B cell (primary cell): ENCODE results near the gene ZNF316.

Source experiments
- EZH2 ChIP-seq: IDR thresholded peaks from 2 replicates; pipeline ENCODE4 v1.6.1; 2012; ENCODE audit warnings: borderline replicate concordance, low read depth, mild to moderate bottlenecking, moderate library complexity, low read length; ENCODE audit not compliant: insufficient read depth, poor library complexity, severe bottlenecking
- TF ChIP-seq, protein P1 (sequence below): fragments of 200-600 bp; IDR thresholded peaks from one replicate; pipeline ENCODE4 v1.8.0; 2022; ENCODE audit warnings: antibody characterized with exemption, mild to moderate bottlenecking

GRCh38 chr7:6700793-6701192 lies 63.7 kb downstream of the ZNF316 start:
- TF ChIP-seq, protein P1, sequence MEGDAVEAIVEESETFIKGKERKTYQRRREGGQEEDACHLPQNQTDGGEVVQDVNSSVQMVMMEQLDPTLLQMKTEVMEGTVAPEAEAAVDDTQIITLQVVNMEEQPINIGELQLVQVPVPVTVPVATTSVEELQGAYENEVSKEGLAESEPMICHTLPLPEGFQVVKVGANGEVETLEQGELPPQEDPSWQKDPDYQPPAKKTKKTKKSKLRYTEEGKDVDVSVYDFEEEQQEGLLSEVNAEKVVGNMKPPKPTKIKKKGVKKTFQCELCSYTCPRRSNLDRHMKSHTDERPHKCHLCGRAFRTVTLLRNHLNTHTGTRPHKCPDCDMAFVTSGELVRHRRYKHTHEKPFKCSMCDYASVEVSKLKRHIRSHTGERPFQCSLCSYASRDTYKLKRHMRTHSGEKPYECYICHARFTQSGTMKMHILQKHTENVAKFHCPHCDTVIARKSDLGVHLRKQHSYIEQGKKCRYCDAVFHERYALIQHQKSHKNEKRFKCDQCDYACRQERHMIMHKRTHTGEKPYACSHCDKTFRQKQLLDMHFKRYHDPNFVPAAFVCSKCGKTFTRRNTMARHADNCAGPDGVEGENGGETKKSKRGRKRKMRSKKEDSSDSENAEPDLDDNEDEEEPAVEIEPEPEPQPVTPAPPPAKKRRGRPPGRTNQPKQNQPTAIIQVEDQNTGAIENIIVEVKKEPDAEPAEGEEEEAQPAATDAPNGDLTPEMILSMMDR = no peak
- no peak for TF ChIP-seq EZH2
